ENCODE data around the gene FTCD. TPM values are rescaled to one million over a fixed set of nuclear protein-coding genes. Genes with fewer than 3 reads are reported as not detected.

FTCD gene
- total and polyA plus RNA-seq, 9 of the 15 experiments (the other 6 are each of a cell fraction or from before 2014, with no cell fraction given): 0.11 to 1.6 (median 0.67) TPM; not detected in 5

- in situ Hi-C loops (cut with MboI): no loop called here
- TF ChIP-seq HIVEP1 (CRISPR knock-in tag; IDR thresholded peaks at IDR 0.05) (no peak), CHD4 (IDR thresholded peaks at IDR 0.05; ENCODE audit: insufficient read depth, insufficient replicate concordance, low read depth, low read length, poor library complexity, severe bottlenecking) (no peak), PTBP1 (IDR thresholded peaks at IDR 0.05; ENCODE audit: low read depth, low read length) (no peak), GATA2 (CRISPR knock-in tag; IDR thresholded peaks at IDR 0.05) (no peak), POLR2H (tag; IDR thresholded peaks at IDR 0.05; ENCODE audit: low read depth) (no peak), SRSF9 (IDR thresholded peaks at IDR 0.05; ENCODE audit: borderline replicate concordance, low read depth, low read length) (no peak), YBX1 (IDR thresholded peaks at IDR 0.05) (no peak), SNRNP70 (optimal IDR thresholded peaks at IDR 0.05; ENCODE audit: low read depth, low read length) (no peak), ZNF124 (CRISPR knock-in tag; IDR thresholded peaks at IDR 0.05) (0 out of 2 replicates have a peak, but pooled peaks have one; percentile 56), ZSCAN29 (IDR thresholded peaks at IDR 0.05) (no peak), ZBTB33 (CRISPR knock-in tag; IDR thresholded peaks at IDR 0.05) (peak; percentile 74; the same call in 1 of the 2 replicates), TCF7 (IDR thresholded peaks at IDR 0.05; ENCODE audit: borderline replicate concordance) (no peak), EZH2 (IDR thresholded peaks at IDR 0.05; ENCODE audit: borderline replicate concordance, low read depth, low read length) (no peak), RERE (CRISPR knock-in tag; IDR thresholded peaks at IDR 0.05; ENCODE audit: borderline replicate concordance) (peak; percentile 79; the same call in 1 of the 2 replicates), SMC3 (conservative IDR thresholded peaks at IDR 0.05; ENCODE audit: insufficient read depth, low read depth, low read length) (no peak), TAF15 (IDR thresholded peaks at IDR 0.05; ENCODE audit: low read depth, low read length) (no peak)
These were observed 25.5 kb upstream of the FTCD start for GRCh38 chr21:46180778-46181391.

More at GRCh38 chr21:46180778-46181391, 25.5 kb upstream of the FTCD start:
- Histone ChIP-seq H3K4me3 (no peak overlapping the region), H3K9ac (ENCODE audit: insufficient read depth in 1 of 2, low read depth in 2 of 2, low read length in 2 of 2) (peak overlapping the region; percentile 54 to 87; a peak in 3 of 4 replicates), H4K20me1 (replicated peaks; ENCODE audit: control insufficient read depth, insufficient read depth, low read length) (no peaks in the 10 kb centered on the region), H3K9me3 (replicated peaks; ENCODE audit: control insufficient read depth, insufficient read depth, low read depth, low read length) (no peaks in the 10 kb centered on the region), H3K9me1 (ENCODE audit: control insufficient read depth, insufficient read depth, low read length) (peaks cover 5% of the 10 kb centered on the region), H3K79me2 (ENCODE audit: control insufficient read depth, insufficient read depth, low read length) (peaks cover 75% of the 10 kb centered on the region), H3K27me3 (ENCODE audit: control insufficient read depth in 2 of 2, insufficient read depth in 2 of 2, low read length in 2 of 2) (no peaks in the 10 kb centered on the region), H3K4me2 (ENCODE audit: insufficient read depth, low read length) (peak overlapping the region; percentile 76), H2AFZ (ENCODE audit: low read depth, low read length) (no peak overlapping the region; the same call in 1 of the 2 replicates), H3K4me1 (replicated peaks in 1 of 2; ENCODE audit: control insufficient read depth in 2 of 2, insufficient read depth in 2 of 2, low read length in 2 of 2) (peaks cover 41 to 63% of the 10 kb centered on the region in 2 experiments), H3K36me3 (ENCODE audit: control insufficient read depth, insufficient read depth, low read length) (peaks cover 30% of the 10 kb centered on the region; the same call in 1 of the 3 replicates), H3K27ac (ENCODE audit: extremely low read depth, low read depth, low read length) (peak overlapping the region; percentile 60; the same call in 2 of the 3 replicates)
- FAIRE-seq (no peak), ATAC-seq (peak; percentile 1; the same call in 1 of the 3 replicates), DNase-seq (ENCODE audit: extremely low read depth in 1 of 4, low spot score in 3 of 4) (no peak)
- BruUV-seq (replicated peaks): no TSS peak
- POLR2A ChIA-PET: interaction anchor here (1.8 kb wide), 1 partner anchor 8 kb away, joined by 5 read pairs; no protein-coding TSS in a partner anchor
- CTCF ChIA-PET (ENCODE audit: low intra/inter-chr PET ratio): no interaction called here
- intact Hi-C loops (cut with micrococcal nuclease): no loop called here
- WGBS (ENCODE audit: insufficient coverage, low coverage, missing lambda C conversion rate): 84% methylated on average over 20 of the region's 26 CpGs
